Liver (tissue), 9 donors: ENCODE measurements around the gene PRKN. TPM values are rescaled to one million over a fixed set of nuclear protein-coding genes. Genes with fewer than 3 reads are reported as not detected.

Experiments used
- DNase-seq: peaks from one replicate; pipeline ENCODE4 v3.0.0-alpha.2; 2017; ENCODE audit warnings: low spot score
- H3K27ac ChIP-seq, 2 donors: one replicate each; pipeline ENCODE4 v1.7.0; 2013; ENCODE audit warnings: inconsistent platforms in 2 of 2, low read length in 2 of 2, control low read depth in 1 of 2, low read depth in 1 of 2, mild to moderate bottlenecking in 1 of 2
- H3K27me3 ChIP-seq, 4 donors: one replicate each; pipeline versions ENCODE4 v1.6.1 to v1.7.0; 2013; ENCODE audit warnings: low read length in 3 of 4, inconsistent platforms in 1 of 4, mild to moderate bottlenecking in 1 of 4, moderate library complexity in 1 of 4; ENCODE audit not compliant: control insufficient read depth in 4 of 4, insufficient read depth in 4 of 4
- H3K36me3 ChIP-seq, 4 donors: one replicate each; pipeline versions ENCODE4 v1.6.1 to v1.7.0; 2013; ENCODE audit warnings: low read length in 3 of 4, mild to moderate bottlenecking in 3 of 4, low read depth in 1 of 4, moderate library complexity in 1 of 4; ENCODE audit not compliant: control insufficient read depth in 4 of 4, insufficient read depth in 3 of 4
- H3K4me1 ChIP-seq, 4 donors: one replicate each; pipeline versions ENCODE4 v1.6.1 to v1.7.0; 2013; ENCODE audit warnings: low read length in 3 of 4, mild to moderate bottlenecking in 3 of 4, moderate library complexity in 1 of 4; ENCODE audit not compliant: control insufficient read depth in 4 of 4, insufficient read depth in 4 of 4
- H3K4me3 ChIP-seq, 3 donors: one replicate each; pipeline versions ENCODE4 v1.6.1 to v1.7.0; 2013; ENCODE audit warnings: low read length in 3 of 3, control low read depth in 1 of 3, low read depth in 1 of 3, mild to moderate bottlenecking in 1 of 3
- H3K9ac ChIP-seq, 2 donors: one replicate each; pipeline ENCODE4 v1.7.0; 2013; ENCODE audit warnings: low read length in 2 of 2, mild to moderate bottlenecking in 2 of 2, moderate library complexity in 2 of 2, control low read depth in 1 of 2, low read depth in 1 of 2
- H3K9me3 ChIP-seq, 4 donors: one replicate each; pipeline versions ENCODE4 v1.6.1 to v1.7.0; 2013; ENCODE audit warnings: low read length in 3 of 4; ENCODE audit not compliant: control insufficient read depth in 4 of 4
- ATF3 ChIP-seq: IDR thresholded peaks from 2 replicates; pipeline ENCODE4 v1.6.1; 2016; ENCODE audit warnings: antibody characterized with exemption
- CTCF ChIP-seq: fragments of 150-350 bp; IDR thresholded peaks from 2 replicates; pipeline ENCODE4 v1.5.1; 2017; ENCODE audit warnings: improper control_type of control experiment, low read depth, low read length; ENCODE audit not compliant: missing input control
- EGR1 ChIP-seq, 2 donors: IDR thresholded peaks; 2 replicates each; pipeline ENCODE4 v1.6.1; 2016 to 2018; ENCODE audit warnings: antibody characterized with exemption in 2 of 2, low read depth in 2 of 2
- FOXA1 ChIP-seq: IDR thresholded peaks from 2 replicates; pipeline ENCODE4 v1.6.1; 2016; ENCODE audit warnings: antibody characterized with exemption
- FOXA2 ChIP-seq: IDR thresholded peaks from 2 replicates; pipeline ENCODE4 v1.6.1; 2016; ENCODE audit warnings: antibody characterized with exemption
- GABPA ChIP-seq, 2 donors: IDR thresholded peaks in 1 of 2; conservative IDR thresholded peaks in 1 of 2; 2 replicates each; pipeline ENCODE4 v1.6.1; 2016; ENCODE audit warnings: antibody characterized with exemption in 2 of 2, mild to moderate bottlenecking in 1 of 2, moderate library complexity in 1 of 2
- HNF4A ChIP-seq, 2 donors: conservative IDR thresholded peaks; 2 replicates each; pipeline ENCODE4 v1.6.1; 2016; ENCODE audit warnings: antibody characterized with exemption in 2 of 2, mild to moderate bottlenecking in 2 of 2
- HNF4G ChIP-seq: IDR thresholded peaks from 2 replicates; pipeline ENCODE4 v1.6.1; 2016; ENCODE audit warnings: antibody characterized with exemption
- JUND ChIP-seq, 2 donors: IDR thresholded peaks; 2 replicates each; pipeline ENCODE4 v1.6.1; 2016; ENCODE audit warnings: antibody characterized with exemption in 2 of 2
- MAX ChIP-seq: IDR thresholded peaks from 2 replicates; pipeline ENCODE4 v1.6.1; 2016; ENCODE audit warnings: antibody characterized with exemption
- NR2F2 ChIP-seq: IDR thresholded peaks from 2 replicates; pipeline ENCODE4 v1.6.1; 2016; ENCODE audit warnings: antibody characterized with exemption
- RAD21 ChIP-seq, 2 donors: IDR thresholded peaks; 2 replicates each; pipeline ENCODE4 v1.6.1; 2016; ENCODE audit warnings: antibody characterized with exemption in 2 of 2, mild to moderate bottlenecking in 2 of 2
- REST ChIP-seq: IDR thresholded peaks from 2 replicates; pipeline ENCODE4 v1.6.1; 2016; ENCODE audit warnings: antibody characterized with exemption, mild to moderate bottlenecking
- RXRA ChIP-seq, 2 donors: IDR thresholded peaks; 2 replicates each; pipeline ENCODE4 v1.6.1; 2017 to 2018; ENCODE audit warnings: antibody characterized with exemption in 2 of 2, mild to moderate bottlenecking in 1 of 2
- SP1 ChIP-seq: IDR thresholded peaks from 2 replicates; pipeline ENCODE4 v1.6.1; 2018; ENCODE audit warnings: antibody characterized with exemption, mild to moderate bottlenecking
- TAF1 ChIP-seq: conservative IDR thresholded peaks from 2 replicates; pipeline ENCODE4 v1.6.1; 2016; ENCODE audit warnings: antibody characterized with exemption, mild to moderate bottlenecking
- YY1 ChIP-seq: IDR thresholded peaks from 2 replicates; pipeline ENCODE4 v1.6.1; 2016; ENCODE audit warnings: antibody characterized with exemption, mild to moderate bottlenecking
- ZBTB33 ChIP-seq: IDR thresholded peaks from 2 replicates; pipeline ENCODE4 v1.6.1; 2016; ENCODE audit warnings: antibody characterized with exemption
- WGBS: extraction: QIAGEN DNeasy Blood & Tissue Kit; methylation state at CpG from one replicate; pipeline ENCODE4 v1.1.7; 2013; 5-methylcytosine and 5-hydroxymethylcytosine counted together
- polyA plus RNA-seq, 2 donors: library from polyadenylated mRNA; stranded (reverse) in 1 of 2; unstranded in 1 of 2; fragments of 200-250 nt in 1 of 2; fragments of >200 nt in 1 of 2; fragmentation: Nextera tagmentation in 1 of 2; extraction: Ambion mirVana in 1 of 2; gene quantifications; one replicate each; pipeline versions ENCODE4 v1.2.1 to v1.2.3, GENCODE V29; 2013 to 2015
- total RNA-seq, 2 donors: library from RNA; depleted of rRNA; stranded (reverse); fragments of >200 nt; gene quantifications; one replicate each; pipeline ENCODE4 v1.2.3, GENCODE V29; 2014
- donor health status: healthy.
- donor health status: healthy.
- donor health status: healthy.
- donor health status: healthy.
- donor health status: healthy.

The PRKN gene
- total and polyA plus RNA-seq, 4 donors: 0.47 to 4.1 (median 3.2) TPM

- no peak for TF ChIP-seq GABPA (IDR thresholded peaks at IDR 0.05 in 1 of 2, conservative IDR thresholded peaks at IDR 0.05 in 1 of 2)
- no peak for TF ChIP-seq RAD21 (IDR thresholded peaks at IDR 0.05)
- TF ChIP-seq SP1: no peak
- TF ChIP-seq NR2F2: no peak
- TF ChIP-seq HNF4G: no peak
- no peak for TF ChIP-seq JUND (IDR thresholded peaks at IDR 0.05)
- TF ChIP-seq MAX: no peak
- no peak for TF ChIP-seq FOXA2
- TF ChIP-seq EGR1 (IDR thresholded peaks at IDR 0.05; ENCODE audit: low read depth in 2 of 2): no peak
- no peak for TF ChIP-seq FOXA1
- no peak for TF ChIP-seq REST
- no peak for TF ChIP-seq ATF3
- no peak for TF ChIP-seq RXRA (IDR thresholded peaks at IDR 0.05)
- TF ChIP-seq HNF4A (conservative IDR thresholded peaks at IDR 0.05): no peak
- Histone ChIP-seq H3K4me3 (no peak overlapping the region), H3K4me1 (no peaks in the 10 kb centered on the region), H3K27me3 (no peaks in the 10 kb centered on the region), H3K9me3 (no peaks in the 10 kb centered on the region), H3K36me3 (no peaks in the 10 kb centered on the region), H3K27ac (no peak overlapping the region), H3K9ac (no peak overlapping the region)
- WGBS: 88% methylated on average over 9 of the region's 9 CpGs
- DNase-seq: no peak
Observed at GRCh38 chr6:161361529-161361928, 1366.0 kb downstream of the PRKN start.

- 74% methylated on average over 3 of the region's 3 CpGs for WGBS
- Histone ChIP-seq H3K27ac (no peak overlapping the region), H3K9ac (no peak overlapping the region), H3K4me3 (no peak overlapping the region), H3K36me3 (no peaks in the 10 kb centered on the region), H3K9me3 (no peaks in the 10 kb centered on the region), H3K27me3 (no peaks in the 10 kb centered on the region), H3K4me1 (no peaks in the 10 kb centered on the region)
- TF ChIP-seq HNF4A (conservative IDR thresholded peaks at IDR 0.05) (no peak), GABPA (IDR thresholded peaks at IDR 0.05 in 1 of 2, conservative IDR thresholded peaks at IDR 0.05 in 1 of 2) (no peak), NR2F2 (no peak), HNF4G (no peak), TAF1 (no peak), EGR1 (IDR thresholded peaks at IDR 0.05; ENCODE audit: low read depth in 2 of 2) (no peak), RAD21 (IDR thresholded peaks at IDR 0.05) (no peak), FOXA2 (no peak), CTCF (no peak), ZBTB33 (no peak), YY1 (no peak)
- no peak for DNase-seq
Observed at GRCh38 chr6:161360520-161360919, 1367.0 kb downstream of the PRKN start.
